HUES6 (cell line): Measurements from ENCODE around the gene FBXO42.
A peak's percentile ranks its signal among the peaks of the same experiment; 100 is the strongest.

Experiments used
- H3K27ac ChIP-seq: 2 replicates; pipeline ENCODE4 v1.7.0; 2013; ENCODE audit warnings: low read depth, mild to moderate bottlenecking, low read length, inconsistent platforms
- H3K27me3 ChIP-seq: 2 replicates; pipeline ENCODE4 v1.6.1; 2013; ENCODE audit warnings: low read length; ENCODE audit not compliant: control insufficient read depth, insufficient read depth
- H3K36me3 ChIP-seq: 2 replicates; pipeline ENCODE4 v1.6.1; 2013; ENCODE audit warnings: low read length; ENCODE audit not compliant: control insufficient read depth, insufficient read depth
- H3K4me1 ChIP-seq: 2 replicates; pipeline ENCODE4 v1.6.1; 2013; ENCODE audit warnings: low read length; ENCODE audit not compliant: control insufficient read depth, insufficient read depth
- H3K4me3 ChIP-seq: 2 replicates; pipeline ENCODE4 v1.5.1; 2013; ENCODE audit warnings: low read depth, low read length
- H3K9ac ChIP-seq: one replicate; pipeline ENCODE4 v1.6.1; 2013; ENCODE audit warnings: mild to moderate bottlenecking, low read length
- H3K9me3 ChIP-seq: 2 replicates; pipeline ENCODE4 v1.6.1; 2013; ENCODE audit warnings: low read depth, low read length; ENCODE audit not compliant: control insufficient read depth, insufficient read depth

FBXO42 gene

DNA sequence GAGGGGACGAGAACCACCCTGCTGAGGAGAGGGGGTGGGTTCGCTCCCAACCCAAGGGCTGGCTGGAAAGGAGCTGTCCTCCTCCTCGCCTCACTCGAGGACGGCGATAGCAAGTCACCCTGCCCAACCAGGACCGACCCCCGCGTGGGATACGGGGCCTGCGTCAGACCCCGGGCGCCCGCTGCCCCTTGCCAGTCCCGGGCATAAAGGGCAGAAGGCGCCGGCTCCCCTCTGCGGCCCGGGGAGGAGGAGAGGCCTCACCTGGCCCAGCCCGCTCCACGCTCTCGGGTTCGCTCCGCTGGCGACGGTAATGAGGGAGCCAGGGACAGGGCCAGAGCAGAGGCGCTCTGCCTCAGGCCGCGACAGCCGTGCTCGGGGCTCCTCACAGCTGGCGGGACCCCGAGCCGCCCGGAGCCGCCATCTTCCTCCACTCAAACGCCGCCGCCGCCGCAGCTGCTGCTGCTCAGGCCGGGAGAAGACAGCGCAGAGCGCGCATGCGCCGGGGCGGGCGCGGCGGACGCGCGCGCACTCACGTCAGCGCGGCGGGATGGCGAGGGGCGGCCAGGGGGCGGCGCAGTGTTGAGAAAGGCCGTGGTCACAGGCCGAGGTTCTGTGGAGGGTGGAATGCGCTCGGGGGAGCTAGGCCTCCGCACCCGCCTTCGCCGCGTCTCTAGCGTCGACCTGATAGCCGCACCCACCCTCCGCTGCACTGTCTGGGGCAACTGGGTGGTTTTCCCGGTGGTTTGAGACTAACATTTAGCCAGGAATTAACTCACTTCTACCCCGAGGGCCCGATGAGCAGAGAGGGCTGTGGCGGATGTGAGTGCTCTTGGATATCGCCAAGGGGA lies at the start of gene FBXO42:
FBXO42 (minus strand) TSS at position 487 of the 848 bp plus-strand sequence. CDS start 37,062 bp downstream, outside the sequence.
- peak within 1 kb of the TSS; percentile 90 for H3K4me3 ChIP-seq
- peak within 1 kb of the TSS; percentile 68; the same call in 1 of the 2 replicates for H3K27ac ChIP-seq
- no peaks in the 10 kb centered on the region for H3K36me3 ChIP-seq
- H3K4me1 ChIP-seq = peaks cover 14% of the 10 kb centered on the region; the same call in 1 of the 2 replicates
- H3K9ac ChIP-seq = peak within 1 kb of the TSS; percentile 93
- H3K9me3 ChIP-seq = no peaks in the 10 kb centered on the region
- H3K27me3 ChIP-seq = no peaks in the 10 kb centered on the region

DNA sequence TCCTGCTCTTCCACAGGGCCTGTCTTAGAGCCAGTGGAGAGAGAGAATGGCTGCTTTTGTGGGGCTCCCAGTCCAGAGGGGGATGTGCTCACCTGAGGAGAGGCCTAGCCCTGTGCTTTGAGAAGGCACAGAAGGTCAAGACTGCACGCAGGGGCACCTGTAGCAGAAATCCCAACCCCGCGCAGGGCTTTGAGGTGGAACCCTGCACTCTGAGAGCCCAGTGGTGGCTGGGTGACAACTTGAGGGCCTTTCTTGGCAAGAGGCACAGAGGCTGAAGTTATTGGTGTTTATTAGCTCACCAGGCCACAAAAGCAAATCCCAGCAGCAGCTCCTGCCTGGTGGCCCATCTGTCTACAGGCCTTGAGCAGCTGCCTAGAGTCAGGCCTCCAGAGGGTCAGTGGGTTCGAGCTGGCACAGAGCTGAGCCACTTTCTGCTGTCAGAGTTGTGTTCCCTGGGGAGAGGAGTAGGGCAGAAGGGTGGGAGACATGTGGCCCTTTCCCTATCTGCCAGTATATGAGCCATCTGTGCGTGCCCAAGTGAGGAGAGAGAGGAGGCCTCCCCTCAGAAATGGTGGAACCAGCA lies 46.2 kb upstream of the FBXO42 start:
- Histone ChIP-seq H3K4me3 (no peak overlapping the region), H3K36me3 (peaks cover 51% of the 10 kb centered on the region), H3K4me1 (peaks cover 4% of the 10 kb centered on the region; the same call in 1 of the 2 replicates)

DNA sequence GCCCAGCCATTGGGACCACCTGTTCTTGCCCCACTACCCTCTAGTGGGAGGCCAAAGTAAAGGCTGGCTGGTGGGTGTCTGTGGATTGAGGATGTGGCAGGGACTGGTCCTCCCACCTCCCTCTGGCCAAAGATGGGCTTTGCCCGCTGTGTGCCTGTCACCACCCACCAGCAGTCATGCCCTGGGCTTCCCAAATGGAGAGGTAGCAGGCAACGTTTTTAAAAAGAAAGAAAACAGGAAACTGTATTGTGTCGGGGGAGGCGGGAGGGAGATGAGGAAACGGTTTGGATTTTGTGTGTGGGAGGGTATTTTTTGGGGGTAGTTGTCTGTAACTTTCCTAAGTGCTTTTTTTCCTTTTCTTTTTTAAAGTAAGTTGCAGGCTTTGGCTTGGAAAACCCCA lies 44.8 kb upstream of the FBXO42 start:
- Histone ChIP-seq H3K4me3 (no peak overlapping the region), H3K9ac (no peak overlapping the region)

More for the DNA sequence above, 46.2 kb upstream of the FBXO42 start:
- Histone ChIP-seq H3K9me3 (no peaks in the 10 kb centered on the region), H3K27me3 (no peaks in the 10 kb centered on the region), H3K27ac (no peak overlapping the region), H3K9ac (no peak overlapping the region)

DNA sequence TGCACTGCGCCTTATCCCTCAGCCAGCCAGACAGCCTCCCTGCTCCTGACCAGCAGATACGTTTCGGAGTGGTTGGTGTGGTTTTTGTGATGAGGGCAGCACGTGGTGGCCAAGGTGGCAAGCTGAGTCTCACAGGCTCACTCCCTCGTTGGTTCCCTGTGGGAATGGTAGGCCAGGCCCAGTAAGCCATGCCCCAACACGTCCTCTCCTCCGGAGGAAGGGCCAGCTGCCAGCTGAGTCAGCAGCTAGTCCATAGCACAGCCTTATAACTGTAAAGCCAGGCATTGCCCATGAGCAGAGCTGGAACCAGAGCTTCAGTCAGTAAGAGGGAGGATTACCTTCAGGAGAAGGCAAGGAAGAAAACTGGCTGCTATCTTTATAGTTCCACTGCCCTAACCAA lies 44.3 kb upstream of the FBXO42 start:
- Histone ChIP-seq H3K27ac (no peak overlapping the region), H3K36me3 (peaks cover 60% of the 10 kb centered on the region), H3K9ac (no peak overlapping the region), H3K9me3 (no peaks in the 10 kb centered on the region), H3K27me3 (no peaks in the 10 kb centered on the region), H3K4me3 (no peak overlapping the region), H3K4me1 (peaks cover 21% of the 10 kb centered on the region)

More for the DNA sequence above, 44.8 kb upstream of the FBXO42 start:
- H3K9me3 ChIP-seq = no peaks in the 10 kb centered on the region
- no peaks in the 10 kb centered on the region for H3K27me3 ChIP-seq
- peaks cover 16% of the 10 kb centered on the region for H3K4me1 ChIP-seq
- H3K27ac ChIP-seq = no peak overlapping the region
- peaks cover 60% of the 10 kb centered on the region for H3K36me3 ChIP-seq

DNA sequence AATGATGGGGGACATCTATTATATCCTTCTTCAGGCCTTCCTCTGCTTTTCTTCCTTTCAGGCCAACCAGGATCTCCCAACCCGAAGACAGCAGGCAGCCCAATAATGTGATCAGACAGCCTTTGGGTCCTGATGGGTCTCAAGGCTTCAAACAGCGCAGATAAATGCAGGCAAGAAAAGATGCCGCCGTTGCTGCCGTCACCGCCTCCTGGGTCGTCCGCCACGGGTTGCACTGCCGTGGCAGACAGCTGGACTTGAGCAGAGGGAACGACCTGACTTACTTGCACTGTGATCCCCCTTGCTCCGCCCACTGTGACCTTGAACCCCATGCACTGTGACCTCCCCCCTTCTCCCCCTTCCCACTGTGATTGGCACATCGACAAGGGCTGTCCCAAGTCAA lies 42.7 kb upstream of the FBXO42 start:
- Histone ChIP-seq H3K4me1 (peaks cover 25% of the 10 kb centered on the region), H3K9me3 (no peaks in the 10 kb centered on the region), H3K4me3 (no peak overlapping the region), H3K27me3 (no peaks in the 10 kb centered on the region), H3K9ac (no peak overlapping the region), H3K27ac (no peak overlapping the region), H3K36me3 (peaks cover 60% of the 10 kb centered on the region)

DNA sequence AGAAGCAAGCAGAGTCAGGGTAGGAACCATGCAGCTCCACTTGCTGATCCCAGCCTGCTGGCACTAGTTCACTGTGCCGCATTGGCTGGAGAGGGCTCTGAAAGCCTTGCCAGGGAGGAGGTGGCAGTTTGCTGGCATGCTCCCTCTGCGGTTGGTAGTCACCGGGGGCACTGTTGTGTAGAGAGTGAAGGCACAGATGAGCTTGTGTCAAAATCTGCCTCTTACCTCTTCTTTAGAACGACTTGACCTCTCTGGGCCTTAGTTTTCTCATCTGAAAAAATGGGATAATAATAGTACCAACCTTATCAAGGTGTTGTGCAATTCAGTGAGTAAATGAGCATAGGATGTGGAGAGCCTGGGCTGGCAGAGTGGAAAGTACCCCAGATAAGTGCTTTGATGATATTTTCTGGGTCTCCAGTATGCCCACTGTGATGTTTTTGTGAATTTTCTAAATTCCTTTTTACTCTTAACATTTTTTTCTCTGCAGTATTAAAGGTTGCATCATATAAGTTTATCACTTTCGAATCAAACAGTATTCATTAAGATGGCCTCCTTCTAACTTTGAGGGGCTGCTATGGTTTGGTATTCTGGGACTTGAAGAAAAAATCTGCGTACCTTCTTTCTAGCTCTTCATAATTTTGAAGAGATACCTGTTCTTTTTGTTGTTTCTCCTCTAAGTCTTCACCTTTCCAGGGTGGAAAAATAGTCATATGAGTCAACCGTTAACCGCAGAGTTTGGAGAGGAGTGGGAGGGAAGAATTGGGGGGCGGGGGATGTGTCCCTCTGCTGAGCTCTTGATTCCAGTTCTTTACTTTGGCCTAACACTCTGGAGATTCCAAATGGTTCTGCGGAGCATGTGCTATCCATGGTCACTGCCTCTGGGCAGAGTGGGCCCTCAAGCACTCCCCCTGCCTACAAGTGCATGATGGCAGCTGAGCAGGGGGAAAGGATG lies 41.6 kb upstream of the FBXO42 start:
- Histone ChIP-seq H3K4me3 (no peak overlapping the region), H3K4me1 (peaks cover 25% of the 10 kb centered on the region), H3K27me3 (no peaks in the 10 kb centered on the region), H3K36me3 (peaks cover 55% of the 10 kb centered on the region), H3K9ac (no peak overlapping the region), H3K9me3 (no peaks in the 10 kb centered on the region), H3K27ac (no peak overlapping the region)

DNA sequence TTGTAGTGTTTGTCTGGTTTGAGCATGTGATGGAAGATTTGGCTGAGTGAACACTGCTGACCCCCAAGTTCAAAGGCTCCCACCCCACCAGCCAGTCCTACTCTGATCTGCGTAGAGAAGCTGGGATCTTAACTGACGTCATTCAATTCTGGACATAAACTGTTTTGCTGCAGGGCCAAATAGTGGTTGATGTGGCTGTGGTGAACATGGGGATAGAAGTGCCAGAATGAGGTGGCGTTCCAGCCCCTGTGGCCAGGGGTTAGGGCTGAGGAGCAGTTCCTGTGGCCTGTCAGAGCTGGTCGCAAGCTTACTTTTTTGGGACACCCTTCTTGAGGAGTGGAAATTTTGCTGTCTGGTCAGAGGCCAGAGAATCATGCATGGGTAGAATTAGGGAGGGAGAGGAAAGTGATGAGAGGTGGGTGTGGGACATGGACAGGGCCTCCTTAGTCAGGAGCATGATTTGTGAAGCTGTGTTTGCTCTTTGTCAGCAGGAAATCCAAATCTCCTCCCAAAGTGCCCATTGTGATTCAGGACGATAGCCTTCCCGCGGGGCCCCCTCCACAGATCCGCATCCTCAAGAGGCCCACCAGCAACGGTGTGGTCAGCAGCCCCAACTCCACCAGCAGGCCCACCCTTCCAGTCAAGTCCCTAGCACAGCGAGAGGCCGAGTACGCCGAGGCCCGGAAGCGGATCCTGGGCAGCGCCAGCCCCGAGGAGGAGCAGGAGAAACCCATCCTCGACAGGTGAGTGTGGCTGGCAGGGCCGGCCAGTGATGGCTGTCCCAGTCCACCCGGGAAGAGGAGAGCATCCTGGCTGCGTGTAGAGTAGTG lies 40.7 kb upstream of the FBXO42 start:
- Histone ChIP-seq H3K27me3 (no peaks in the 10 kb centered on the region), H3K27ac (no peak overlapping the region), H3K9me3 (no peaks in the 10 kb centered on the region), H3K4me1 (peaks cover 25% of the 10 kb centered on the region), H3K36me3 (peaks cover 48% of the 10 kb centered on the region), H3K4me3 (no peak overlapping the region), H3K9ac (no peak overlapping the region)

DNA sequence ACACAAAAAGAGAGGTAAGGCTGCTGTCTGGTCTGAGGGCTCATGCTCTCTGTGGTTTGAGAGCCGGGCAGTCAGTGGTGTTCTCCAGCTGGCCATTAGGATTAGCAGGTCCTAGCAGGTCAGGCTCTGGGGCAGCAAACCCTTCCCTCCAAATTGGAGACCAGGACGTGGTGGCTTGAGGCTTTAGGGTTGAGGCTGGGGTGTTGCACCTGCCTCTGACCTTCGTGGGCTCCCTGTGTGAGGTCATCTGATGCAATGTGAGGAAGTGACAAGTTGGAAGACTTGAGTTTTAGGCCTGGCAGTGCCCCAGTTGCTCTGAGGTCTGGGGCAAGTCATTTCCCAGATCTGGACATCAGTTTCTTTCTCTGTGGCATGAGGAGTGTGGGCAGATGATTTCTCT lies 39.1 kb upstream of the FBXO42 start:
- Histone ChIP-seq H3K4me3 (no peak overlapping the region), H3K27me3 (no peaks in the 10 kb centered on the region), H3K4me1 (peaks cover 24% of the 10 kb centered on the region), H3K36me3 (peaks cover 39% of the 10 kb centered on the region), H3K9me3 (no peaks in the 10 kb centered on the region), H3K27ac (no peak overlapping the region), H3K9ac (no peak overlapping the region)

DNA sequence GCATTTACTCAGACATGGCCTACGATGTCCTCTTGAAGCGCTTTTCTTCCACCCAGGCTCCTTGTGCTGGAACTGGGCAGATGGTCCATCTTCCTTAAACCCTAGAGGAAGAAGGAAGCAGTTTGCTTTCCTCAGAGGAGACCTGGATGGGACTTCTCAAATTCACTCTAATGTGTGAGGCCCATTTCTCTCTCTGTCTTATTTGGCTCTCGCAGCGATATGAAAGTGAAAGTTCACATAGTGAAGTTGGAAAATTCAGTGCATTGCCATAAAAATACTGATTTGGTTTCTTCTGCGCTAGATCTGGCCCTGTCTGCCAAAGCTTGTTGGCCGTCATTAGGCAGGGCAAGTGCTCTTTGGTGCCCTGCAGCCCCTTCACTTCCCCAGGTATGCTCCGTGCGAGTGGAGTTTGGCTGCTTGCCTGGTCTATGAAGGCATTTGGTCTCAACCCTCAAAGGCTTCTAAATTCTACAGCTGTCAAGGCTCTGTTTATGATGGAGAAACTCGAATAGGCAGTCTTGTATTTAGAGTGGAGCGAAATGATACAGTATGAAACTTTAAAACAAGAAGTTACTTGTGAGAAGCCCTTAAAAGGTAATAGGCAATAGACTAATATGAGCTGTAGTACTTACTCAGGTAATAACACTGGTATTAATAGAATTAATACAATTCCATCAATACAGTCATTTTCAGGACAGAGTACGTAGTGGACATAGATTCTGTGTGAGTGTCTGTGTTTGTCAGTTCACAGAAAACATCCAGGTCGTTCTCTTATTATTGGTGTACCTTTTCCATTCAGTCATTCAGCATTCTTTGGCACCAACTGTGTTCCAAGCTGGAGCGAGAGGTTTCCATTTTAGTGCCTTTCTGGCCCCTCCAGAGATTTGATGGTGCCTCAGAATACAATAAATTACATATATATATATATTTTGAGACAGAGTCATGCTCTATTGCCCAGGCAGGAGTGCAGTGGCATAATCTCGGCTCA lies 35.2 kb upstream of the FBXO42 start:
- Histone ChIP-seq H3K9ac (no peak overlapping the region), H3K27me3 (no peaks in the 10 kb centered on the region), H3K27ac (no peak overlapping the region), H3K4me1 (peaks cover 38% of the 10 kb centered on the region), H3K9me3 (no peaks in the 10 kb centered on the region), H3K4me3 (no peak overlapping the region), H3K36me3 (0 out of 2 replicates have a peak, but pooled peaks cover under 1% of the 10 kb centered on the region)
